Measurements from ENCODE around the gene PTPRN2.

The PTPRN2 gene

GRCh38 chr7:158327571-158328180, 259.9 kb downstream of the PTPRN2 start:
- no peak for DNase-seq (ENCODE audit: low read depth in 2 of 2, low spot score in 1 of 2)

- DNase-seq (ENCODE audit: low read depth in 2 of 2, low spot score in 1 of 2) = no peak
These were observed 260.6 kb downstream of the PTPRN2 start for GRCh38 chr7:158327012-158327411.

GRCh38 chr7:158325530-158326381, 261.9 kb downstream of the PTPRN2 start:
- DNase-seq (ENCODE audit: low read depth in 2 of 2, low spot score in 1 of 2) = no peak

- DNase-seq (ENCODE audit: low read depth in 2 of 2, low spot score in 1 of 2) = no peak
These were observed 262.9 kb downstream of the PTPRN2 start for GRCh38 chr7:158324397-158325360.

GRCh38 chr7:158323741-158324396, 263.8 kb downstream of the PTPRN2 start:
- no peak for DNase-seq (ENCODE audit: low read depth in 2 of 2, low spot score in 1 of 2)

- no peak for DNase-seq (ENCODE audit: low read depth in 2 of 2, low spot score in 1 of 2)
These were observed 264.8 kb downstream of the PTPRN2 start for GRCh38 chr7:158322616-158323530.

- DNase-seq (ENCODE audit: low read depth in 2 of 2, low spot score in 1 of 2) = no peak
These were observed 265.5 kb downstream of the PTPRN2 start for GRCh38 chr7:158321936-158322615.

- DNase-seq (ENCODE audit: low read depth in 2 of 2, low spot score in 1 of 2) = no peak
These were observed 266.4 kb downstream of the PTPRN2 start for GRCh38 chr7:158321056-158321700.

- DNase-seq (ENCODE audit: low read depth in 2 of 2, low spot score in 1 of 2) = no peak
These were observed 267.3 kb downstream of the PTPRN2 start for GRCh38 chr7:158320328-158320727.

GRCh38 chr7:158318511-158318913, 269.1 kb downstream of the PTPRN2 start:
- DNase-seq (ENCODE audit: low read depth in 2 of 2, low spot score in 1 of 2) = no peak

- DNase-seq (ENCODE audit: low read depth in 2 of 2, low spot score in 1 of 2) = no peak
These were observed 270.1 kb downstream of the PTPRN2 start for GRCh38 chr7:158317238-158318205.

- no peak for DNase-seq (ENCODE audit: low read depth in 2 of 2, low spot score in 1 of 2)
These were observed 271.1 kb downstream of the PTPRN2 start for GRCh38 chr7:158316466-158317031.

GRCh38 chr7:158315881-158316280, 271.7 kb downstream of the PTPRN2 start:
- no peak for DNase-seq (ENCODE audit: low read depth in 2 of 2, low spot score in 1 of 2)

GRCh38 chr7:158315326-158315725, 272.3 kb downstream of the PTPRN2 start:
- no peak for DNase-seq (ENCODE audit: low read depth in 2 of 2, low spot score in 1 of 2)

GRCh38 chr7:158314394-158314793, 273.2 kb downstream of the PTPRN2 start:
- DNase-seq (ENCODE audit: low read depth in 2 of 2, low spot score in 1 of 2) = no peak

GRCh38 chr7:158313931-158314330, 273.7 kb downstream of the PTPRN2 start:
- DNase-seq (ENCODE audit: low read depth in 2 of 2, low spot score in 1 of 2) = no peak

GRCh38 chr7:158312789-158313188, 274.8 kb downstream of the PTPRN2 start:
- DNase-seq (ENCODE audit: low read depth in 2 of 2, low spot score in 1 of 2) = no peak

Measured in stimulated activated CD8-positive, alpha-beta memory T cell treated with anti-CD3 and anti-CD28 coated beads, Interleukin-4, amount 100 ng/mL, for 4 hours (primary cell).